Prostate gland (tissue), 2 donors: Measurements from ENCODE around the gene KRTAP10-2. TPM values are rescaled to one million over a fixed set of nuclear protein-coding genes. Genes with fewer than 3 reads are reported as not detected.

Source experiments
- DNase-seq: peaks from one replicate; pipeline ENCODE4 v3.0.0-alpha.2; 2019; ENCODE audit warnings: low spot score
- H3K27ac ChIP-seq, 2 donors: fragments of 200-600 bp; sonication (generic); 2 replicates each; pipeline ENCODE4 v1.5.1; 2017 to 2019
- H3K27me3 ChIP-seq: fragments of 200-600 bp; sonication (generic); replicated peaks from 2 replicates; pipeline ENCODE4 v1.5.1; 2019; ENCODE audit not compliant: insufficient read depth
- H3K36me3 ChIP-seq, 2 donors: fragments of 200-600 bp; sonication (generic); 1 replicate in 1 of 2; 2 replicates in 1 of 2; pipeline versions ENCODE4 v1.5.1 to v1.8.1; 2017 to 2019
- H3K4me1 ChIP-seq: fragments of 200-600 bp; sonication (generic); replicated peaks from 2 replicates; pipeline ENCODE4 v1.5.1; 2019
- H3K4me3 ChIP-seq, 2 donors: fragments of 200-600 bp; sonication (generic); 2 replicates each; pipeline ENCODE4 v1.5.1; 2017 to 2019
- H3K9me3 ChIP-seq: fragments of 200-600 bp; sonication (generic); 2 replicates; pipeline ENCODE4 v1.5.1; 2017
- CTCF ChIP-seq, 4 experiments: fragments of 200-600 bp in 2 of 4; fragments of 450-650 bp in 2 of 4; sonication (generic) in 2 of 4; IDR thresholded peaks; 1 replicate in 3 of 4; 2 replicates in 1 of 4; pipeline ENCODE4 v1.5.1; 2016 to 2019; ENCODE audit warnings: antibody characterized with exemption in 4 of 4, mild to moderate bottlenecking in 2 of 4, moderate library complexity in 2 of 4
- POLR2A ChIP-seq: fragments of 450-650 bp; IDR thresholded peaks from one replicate; pipeline ENCODE4 v1.6.1; 2016; ENCODE audit warnings: antibody characterized with exemption, mild to moderate bottlenecking
- POLR2AphosphoS5 ChIP-seq: sonication (generic); formaldehyde crosslinking; IDR thresholded peaks from one replicate; pipeline ENCODE4 v1.6.1; 2017; ENCODE audit warnings: antibody characterized with exemption
- WGBS: methylation state at CpG from one replicate; pipeline ENCODE4 v1.1.5; 2018; 5-methylcytosine and 5-hydroxymethylcytosine counted together
- intact Hi-C: fragments of 100-400 bp; cut with DNase I; formaldehyde crosslinking; loops from one replicate; pipeline ENCODE4 v1.14.2; 2022
- total RNA-seq, 2 donors: library from RNA; depleted of rRNA; stranded (reverse); fragments of >200 nt; gene quantifications; one replicate each; pipeline ENCODE4 v1.1.0, GENCODE V29; 2016

Gene KRTAP10-2
- total RNA-seq, 2 donors from 2014 or later: not detected

GRCh38 chr21:44514746-44515358 lies 36.5 kb downstream of the KRTAP10-2 start:
- DNase-seq: no peak
- Histone ChIP-seq H3K36me3 (no peaks in the 10 kb centered on the region), H3K4me3 (no peak overlapping the region), H3K9me3 (no peaks in the 10 kb centered on the region), H3K27ac (no peak overlapping the region), H3K4me1 (no peaks in the 10 kb centered on the region), H3K27me3 (no peaks in the 10 kb centered on the region)
- TF ChIP-seq POLR2AphosphoS5: no peak
- TF ChIP-seq CTCF (IDR thresholded peaks at IDR 0.05): no peak
- no peak for TF ChIP-seq POLR2A
- WGBS: 57% methylated on average over 11 of the region's 11 CpGs
- intact Hi-C loops: loop anchor here (5.0 kb wide), 1 partner anchor 277 kb away; no protein-coding TSS in a partner anchor

GRCh38 chr21:44514218-44514520 lies 37.1 kb downstream of the KRTAP10-2 start:
- Histone ChIP-seq H3K27ac (no peak overlapping the region), H3K4me3 (no peak overlapping the region), H3K9me3 (no peaks in the 10 kb centered on the region), H3K36me3 (no peaks in the 10 kb centered on the region), H3K4me1 (no peaks in the 10 kb centered on the region), H3K27me3 (no peaks in the 10 kb centered on the region)
- no peak for TF ChIP-seq CTCF (IDR thresholded peaks at IDR 0.05)
- no peak for TF ChIP-seq POLR2A
- no peak for TF ChIP-seq POLR2AphosphoS5
- intact Hi-C loops: loop anchor here (5.0 kb wide), 1 partner anchor 278 kb away; no protein-coding TSS in a partner anchor
- 94% methylated on average over 7 of the region's 7 CpGs for WGBS
- no peak for DNase-seq

- intact Hi-C loops: loop anchor here (5.0 kb wide), 1 partner anchor 279 kb away; no protein-coding TSS in a partner anchor
- H3K27ac ChIP-seq: no peak overlapping the region
- no peaks in the 10 kb centered on the region for H3K36me3 ChIP-seq
- H3K4me1 ChIP-seq: no peaks in the 10 kb centered on the region
- no peak overlapping the region for H3K4me3 ChIP-seq
- H3K9me3 ChIP-seq: no peaks in the 10 kb centered on the region
- peaks cover 2% of the 10 kb centered on the region for H3K27me3 ChIP-seq
- WGBS: 70% methylated on average over 13 of the region's 15 CpGs
- no peak for TF ChIP-seq POLR2AphosphoS5
- TF ChIP-seq CTCF (IDR thresholded peaks at IDR 0.05): no peak
- TF ChIP-seq POLR2A: no peak
- no peak for DNase-seq
Observed at GRCh38 chr21:44513389-44514217, 37.7 kb downstream of the KRTAP10-2 start.

- Histone ChIP-seq H3K36me3 (no peaks in the 10 kb centered on the region), H3K4me1 (no peaks in the 10 kb centered on the region), H3K9me3 (no peaks in the 10 kb centered on the region), H3K27ac (no peak overlapping the region), H3K4me3 (no peak overlapping the region), H3K27me3 (peaks cover 2% of the 10 kb centered on the region)
- TF ChIP-seq POLR2A (no peak), CTCF (IDR thresholded peaks at IDR 0.05) (no peak), POLR2AphosphoS5 (no peak)
- intact Hi-C loops: loop anchor here (5.0 kb wide), 1 partner anchor 280 kb away; no protein-coding TSS in a partner anchor
- DNase-seq: no peak
- 78% methylated on average over 21 of the region's 21 CpGs for WGBS
Observed at GRCh38 chr21:44512496-44513388, 38.6 kb downstream of the KRTAP10-2 start.
